Sigmoid colon (tissue), 4 donors: ENCODE data around the gene VSIG1.

Experiments used
- EP300 ChIP-seq, 4 donors: sonication (generic); formaldehyde crosslinking; IDR thresholded peaks; one replicate each; pipeline ENCODE4 v1.6.1; 2017; ENCODE audit warnings: antibody characterized with exemption in 4 of 4
- POLR2A ChIP-seq, 2 donors: fragments of 450-650 bp; IDR thresholded peaks; one replicate each; pipeline ENCODE4 v1.6.1; 2016; ENCODE audit warnings: antibody characterized with exemption in 2 of 2, mild to moderate bottlenecking in 2 of 2, moderate library complexity in 2 of 2
- POLR2AphosphoS5 ChIP-seq, 4 donors: sonication (generic); formaldehyde crosslinking; IDR thresholded peaks; one replicate each; pipeline ENCODE4 v1.6.1; 2017; ENCODE audit warnings: antibody characterized with exemption in 4 of 4
- TF ChIP-seq, protein P1 (sequence below), 4 experiments: fragments of 450-650 bp in 3 of 4; fragments of 200-600 bp in 1 of 4; IDR thresholded peaks; one replicate each; pipeline ENCODE4 v1.5.1; 2016 to 2019; ENCODE audit warnings: antibody characterized with exemption in 4 of 4, mild to moderate bottlenecking in 3 of 4, moderate library complexity in 2 of 4

DNA sequence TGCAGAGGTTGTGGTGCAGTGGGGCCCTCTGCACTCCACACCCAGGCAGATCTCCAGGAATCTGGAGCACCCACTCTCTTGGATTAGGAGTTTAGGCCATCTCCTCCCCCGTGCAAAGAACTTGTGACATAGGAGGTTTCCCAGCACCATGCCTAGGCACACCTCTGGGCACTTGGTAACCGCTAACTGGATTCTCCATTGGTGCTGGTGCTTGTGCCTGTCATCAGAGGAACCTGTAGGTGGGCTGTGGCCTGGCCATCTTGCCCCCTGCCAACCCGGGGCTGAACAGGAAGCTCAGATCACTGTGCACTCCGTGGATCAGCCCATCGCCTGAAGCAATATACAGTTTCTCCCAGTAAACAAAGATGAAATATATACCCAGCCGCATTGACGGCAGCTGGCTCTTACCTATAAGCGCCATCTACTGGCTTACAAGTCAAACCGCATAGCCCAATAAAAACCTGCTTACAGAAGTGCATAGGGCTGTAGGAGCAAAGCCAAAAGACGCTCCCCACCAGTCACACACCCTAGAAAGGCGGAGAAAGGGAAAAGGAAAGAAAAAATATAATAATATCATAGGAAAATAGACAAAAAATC, 43.5 kb upstream of the VSIG1 start:
- TF ChIP-seq, protein P1, sequence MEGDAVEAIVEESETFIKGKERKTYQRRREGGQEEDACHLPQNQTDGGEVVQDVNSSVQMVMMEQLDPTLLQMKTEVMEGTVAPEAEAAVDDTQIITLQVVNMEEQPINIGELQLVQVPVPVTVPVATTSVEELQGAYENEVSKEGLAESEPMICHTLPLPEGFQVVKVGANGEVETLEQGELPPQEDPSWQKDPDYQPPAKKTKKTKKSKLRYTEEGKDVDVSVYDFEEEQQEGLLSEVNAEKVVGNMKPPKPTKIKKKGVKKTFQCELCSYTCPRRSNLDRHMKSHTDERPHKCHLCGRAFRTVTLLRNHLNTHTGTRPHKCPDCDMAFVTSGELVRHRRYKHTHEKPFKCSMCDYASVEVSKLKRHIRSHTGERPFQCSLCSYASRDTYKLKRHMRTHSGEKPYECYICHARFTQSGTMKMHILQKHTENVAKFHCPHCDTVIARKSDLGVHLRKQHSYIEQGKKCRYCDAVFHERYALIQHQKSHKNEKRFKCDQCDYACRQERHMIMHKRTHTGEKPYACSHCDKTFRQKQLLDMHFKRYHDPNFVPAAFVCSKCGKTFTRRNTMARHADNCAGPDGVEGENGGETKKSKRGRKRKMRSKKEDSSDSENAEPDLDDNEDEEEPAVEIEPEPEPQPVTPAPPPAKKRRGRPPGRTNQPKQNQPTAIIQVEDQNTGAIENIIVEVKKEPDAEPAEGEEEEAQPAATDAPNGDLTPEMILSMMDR (IDR thresholded peaks at IDR 0.05): no peak
- TF ChIP-seq POLR2A (IDR thresholded peaks at IDR 0.05): no peak
- TF ChIP-seq POLR2AphosphoS5 (IDR thresholded peaks at IDR 0.05): no peak
- no peak for TF ChIP-seq EP300 (IDR thresholded peaks at IDR 0.05)
